Caco-2 (cell line): Measurements from ENCODE around the gene MTCH2. TPM values are rescaled to one million over a fixed set of nuclear protein-coding genes. Genes with fewer than 3 reads are reported as not detected.

Experiments
- BruUV-seq: library from RNA; stranded (reverse); fragments of 400-500 nt; replicated peaks from 2 replicates; lab custom pipeline; 2021; lab: Mats Ljungman, UMichigan
- CTCF ChIA-PET: fragments of 300-600 bp; sonication (Branson Sonifier 250); formaldehyde crosslinking; loops from one replicate; lab custom pipeline; 2022; ENCODE audit warnings: antibody characterized with exemption; lab: Charles Lee
- POLR2A ChIA-PET: fragments of 300-600 bp; sonication (Branson Sonifier 250); formaldehyde crosslinking; loops from one replicate; lab custom pipeline; 2022; ENCODE audit warnings: antibody characterized with exemption; lab: Charles Lee
- DNase-seq, 2 experiments: peaks; one replicate each; pipeline versions ENCODE4 v3.0.0 to v3.0.0-alpha.2; 2020 to 2022
- H3K27me3 ChIP-seq: replicated peaks from 2 replicates; pipeline ENCODE4 v1.6.0; 2011; ENCODE audit warnings: low read length; ENCODE audit not compliant: control insufficient read depth, insufficient read depth
- H3K36me3 ChIP-seq: 2 replicates; pipeline ENCODE4 v1.5.1; 2011; ENCODE audit warnings: low read length; ENCODE audit not compliant: control insufficient read depth, insufficient read depth
- H3K4me1 ChIP-seq: fragments of 250-450 bp; sonication (Bioruptor Pico); 2 replicates; pipeline ENCODE4 v1.5.1; 2020; ENCODE audit warnings: mild to moderate bottlenecking
- H3K4me3 ChIP-seq: 2 replicates; pipeline ENCODE4 v1.5.1; 2011; ENCODE audit warnings: low read depth, mild to moderate bottlenecking, control low read depth, low read length
- H3K9me3 ChIP-seq: fragments of 250-450 bp; sonication (Bioruptor Pico); 2 replicates; pipeline ENCODE4 v1.5.1; 2020; ENCODE audit warnings: mild to moderate bottlenecking, moderate library complexity
- H3K27ac Mint-ChIP-seq: one replicate; pipeline ENCODE4 v1.8.0; 2022; ENCODE audit warnings: mixed read lengths; ENCODE audit not compliant: unreplicated experiment
- H3K27me3 Mint-ChIP-seq: one replicate; pipeline ENCODE4 v1.8.0; 2022; ENCODE audit warnings: mixed read lengths; ENCODE audit not compliant: insufficient read depth, unreplicated experiment
- H3K36me3 Mint-ChIP-seq: one replicate; pipeline ENCODE4 v1.8.0; 2022; ENCODE audit warnings: mild to moderate bottlenecking, mixed read lengths; ENCODE audit not compliant: insufficient read depth, unreplicated experiment
- H3K4me1 Mint-ChIP-seq: one replicate; pipeline ENCODE4 v1.8.0; 2022; ENCODE audit warnings: low read depth, mixed read lengths; ENCODE audit not compliant: unreplicated experiment
- H3K4me3 Mint-ChIP-seq: one replicate; pipeline ENCODE4 v1.8.0; 2022; ENCODE audit warnings: mild to moderate bottlenecking, moderate library complexity, mixed read lengths; ENCODE audit not compliant: unreplicated experiment
- H3K9me3 Mint-ChIP-seq: one replicate; pipeline ENCODE4 v1.8.0; 2022; ENCODE audit warnings: mixed read lengths; ENCODE audit not compliant: unreplicated experiment
- intact Hi-C: fragments of 100-400 bp; cut with micrococcal nuclease; formaldehyde crosslinking; loops from one replicate; pipeline ENCODE4 v1.10.0; 2022; ENCODE audit not compliant: unreplicated experiment
- total RNA-seq: library from RNA; stranded (reverse); gene quantifications from 2 replicates; pipeline ENCODE4 v1.2.3, GENCODE V29; 2022
- TF ChIP-seq, protein P1 (sequence below), 2 experiments: fragments of 200-600 bp in 1 of 2; IDR thresholded peaks; 1 replicate in 1 of 2; 2 replicates in 1 of 2; pipeline versions ENCODE4 v1.5.1 to v1.8.0; 2011 to 2022; ENCODE audit warnings: antibody characterized with exemption in 1 of 2, control low read depth in 1 of 2, inconsistent platforms in 1 of 2, low read depth in 1 of 2, low read length in 1 of 2, mild to moderate bottlenecking in 1 of 2, moderate library complexity in 1 of 2; ENCODE audit not compliant: insufficient read depth in 1 of 2, severe bottlenecking in 1 of 2, unreplicated experiment in 1 of 2

MTCH2 gene
- total RNA-seq, 1 experiment from 2014 or later, result 167 TPM

DNA sequence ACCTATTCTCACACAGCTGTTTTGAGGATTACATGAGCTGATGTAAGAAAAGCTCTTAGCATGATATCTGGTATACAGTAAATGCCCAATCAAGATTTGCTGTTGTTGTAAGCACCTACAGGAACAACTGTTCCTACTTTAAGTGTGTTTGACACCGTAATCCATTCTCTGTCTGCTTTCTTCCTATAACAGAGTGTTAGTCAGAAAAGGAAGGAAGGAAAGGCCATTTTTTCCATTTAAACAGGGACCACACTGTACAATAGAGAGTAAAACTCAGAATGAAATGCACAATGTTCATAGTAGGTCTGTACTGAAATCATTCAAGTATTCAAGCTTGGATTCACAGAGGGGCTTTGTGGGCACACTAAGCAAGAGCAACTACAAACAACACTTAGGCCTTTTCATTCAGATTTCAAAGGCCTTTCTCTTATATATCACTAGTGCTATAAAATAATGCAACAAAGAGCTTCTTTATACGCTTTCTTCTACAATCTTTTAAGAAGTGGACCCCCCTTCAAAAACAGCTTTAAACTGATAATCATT lies 21.5 kb downstream of the MTCH2 start:
- Histone ChIP-seq H3K36me3 (peaks cover 5% of the 10 kb centered on the region; the same call in 1 of the 2 replicates), H3K4me3 (no peak overlapping the region), H3K4me1 (no peaks in the 10 kb centered on the region), H3K9me3 (no peaks in the 10 kb centered on the region), H3K27me3 (no peaks in the 10 kb centered on the region)
- TF ChIP-seq, protein P1, sequence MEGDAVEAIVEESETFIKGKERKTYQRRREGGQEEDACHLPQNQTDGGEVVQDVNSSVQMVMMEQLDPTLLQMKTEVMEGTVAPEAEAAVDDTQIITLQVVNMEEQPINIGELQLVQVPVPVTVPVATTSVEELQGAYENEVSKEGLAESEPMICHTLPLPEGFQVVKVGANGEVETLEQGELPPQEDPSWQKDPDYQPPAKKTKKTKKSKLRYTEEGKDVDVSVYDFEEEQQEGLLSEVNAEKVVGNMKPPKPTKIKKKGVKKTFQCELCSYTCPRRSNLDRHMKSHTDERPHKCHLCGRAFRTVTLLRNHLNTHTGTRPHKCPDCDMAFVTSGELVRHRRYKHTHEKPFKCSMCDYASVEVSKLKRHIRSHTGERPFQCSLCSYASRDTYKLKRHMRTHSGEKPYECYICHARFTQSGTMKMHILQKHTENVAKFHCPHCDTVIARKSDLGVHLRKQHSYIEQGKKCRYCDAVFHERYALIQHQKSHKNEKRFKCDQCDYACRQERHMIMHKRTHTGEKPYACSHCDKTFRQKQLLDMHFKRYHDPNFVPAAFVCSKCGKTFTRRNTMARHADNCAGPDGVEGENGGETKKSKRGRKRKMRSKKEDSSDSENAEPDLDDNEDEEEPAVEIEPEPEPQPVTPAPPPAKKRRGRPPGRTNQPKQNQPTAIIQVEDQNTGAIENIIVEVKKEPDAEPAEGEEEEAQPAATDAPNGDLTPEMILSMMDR (IDR thresholded peaks at IDR 0.05; ENCODE audit: insufficient read depth in 1 of 2, low read depth in 1 of 2, low read length in 1 of 2, severe bottlenecking in 1 of 2, unreplicated experiment in 1 of 2), result no peak
- no peak for DNase-seq
- intact Hi-C loops, result no loop called here
- no peaks in the 10 kb centered on the region for H3K9me3 Mint-ChIP-seq
- H3K4me3 Mint-ChIP-seq, result no peak overlapping the region
- peaks cover 70% of the 10 kb centered on the region for H3K36me3 Mint-ChIP-seq
- POLR2A ChIA-PET, result no interaction called here
- H3K27me3 Mint-ChIP-seq, result no peaks in the 10 kb centered on the region
- BruUV-seq, result no TSS peak
- H3K27ac Mint-ChIP-seq, result no peak overlapping the region
- no peaks in the 10 kb centered on the region for H3K4me1 Mint-ChIP-seq
- CTCF ChIA-PET, result no interaction called here

- Histone ChIP-seq H3K9me3 (no peaks in the 10 kb centered on the region), H3K36me3 (0 out of 2 replicates have a peak, but pooled peaks cover 2% of the 10 kb centered on the region), H3K4me3 (no peak overlapping the region), H3K27me3 (no peaks in the 10 kb centered on the region), H3K4me1 (no peaks in the 10 kb centered on the region)
- H3K4me3 Mint-ChIP-seq, result no peak overlapping the region
- no peak overlapping the region for H3K27ac Mint-ChIP-seq
- H3K4me1 Mint-ChIP-seq, result no peaks in the 10 kb centered on the region
- H3K36me3 Mint-ChIP-seq, result peaks cover 47% of the 10 kb centered on the region
- TF ChIP-seq, protein P1 (IDR thresholded peaks at IDR 0.05; ENCODE audit: insufficient read depth in 1 of 2, low read depth in 1 of 2, low read length in 1 of 2, severe bottlenecking in 1 of 2, unreplicated experiment in 1 of 2), result no peak
- no peaks in the 10 kb centered on the region for H3K27me3 Mint-ChIP-seq
- intact Hi-C loops, result loop anchor here (1.0 to 10.0 kb wide), 2 partner anchors 237 to 243 kb away; no protein-coding TSS in a partner anchor
- no peak for DNase-seq
- no TSS peak for BruUV-seq
- ChIA-PET CTCF (interaction anchor here (0.5 to 0.6 kb wide), 2 partner anchors 32 to 145 kb away, joined by 3 read pairs; no protein-coding TSS in a partner anchor), POLR2A (no interaction called here)
- no peaks in the 10 kb centered on the region for H3K9me3 Mint-ChIP-seq
Measured at GRCh38 chr11:47617417-47617809, 24.9 kb downstream of the MTCH2 start.

GRCh38 chr11:47616726-47617416 lies 25.5 kb downstream of the MTCH2 start:
- Histone ChIP-seq H3K36me3 (0 out of 2 replicates have a peak, but pooled peaks cover 1% of the 10 kb centered on the region), H3K27me3 (no peaks in the 10 kb centered on the region), H3K4me1 (no peaks in the 10 kb centered on the region), H3K9me3 (no peaks in the 10 kb centered on the region), H3K4me3 (no peak overlapping the region)
- CTCF ChIA-PET, result interaction anchor here (0.5 to 0.6 kb wide), 3 partner anchors 31 to 162 kb away, joined by 3 to 6 read pairs (median 3); no protein-coding TSS in a partner anchor
- DNase-seq, result peak in 1 of 2 experiments; percentile 57
- no peaks in the 10 kb centered on the region for H3K4me1 Mint-ChIP-seq
- peaks cover 43% of the 10 kb centered on the region for H3K36me3 Mint-ChIP-seq
- intact Hi-C loops, result loop anchor here (1.0 to 10.0 kb wide), 2 partner anchors 238 to 243 kb away; no protein-coding TSS in a partner anchor
- POLR2A ChIA-PET, result no interaction called here
- H3K27ac Mint-ChIP-seq, result no peak overlapping the region
- TF ChIP-seq, protein P1 (IDR thresholded peaks at IDR 0.05; ENCODE audit: insufficient read depth in 1 of 2, low read depth in 1 of 2, low read length in 1 of 2, severe bottlenecking in 1 of 2, unreplicated experiment in 1 of 2), result peak; percentile 47 to 84
- H3K27me3 Mint-ChIP-seq, result no peaks in the 10 kb centered on the region
- no peak overlapping the region for H3K4me3 Mint-ChIP-seq
- H3K9me3 Mint-ChIP-seq, result no peaks in the 10 kb centered on the region
- BruUV-seq, result no TSS peak
